HG03565 (cell line): Measurements from ENCODE around the gene CRCP.
"Not testable (repeated sequence)": the region's sequence is repeated elsewhere in the genome, so short reads cannot be mapped to it uniquely, and the experiment has no call there.

Experiments used
- ATAC-seq: cut with Tn5 transposase; IDR thresholded peaks from one replicate; pipeline ENCODE4 v1.9.1; 2021; ENCODE audit warnings: mild to moderate bottlenecking, moderate library complexity; ENCODE audit not compliant: unreplicated experiment

Gene CRCP

DNA sequence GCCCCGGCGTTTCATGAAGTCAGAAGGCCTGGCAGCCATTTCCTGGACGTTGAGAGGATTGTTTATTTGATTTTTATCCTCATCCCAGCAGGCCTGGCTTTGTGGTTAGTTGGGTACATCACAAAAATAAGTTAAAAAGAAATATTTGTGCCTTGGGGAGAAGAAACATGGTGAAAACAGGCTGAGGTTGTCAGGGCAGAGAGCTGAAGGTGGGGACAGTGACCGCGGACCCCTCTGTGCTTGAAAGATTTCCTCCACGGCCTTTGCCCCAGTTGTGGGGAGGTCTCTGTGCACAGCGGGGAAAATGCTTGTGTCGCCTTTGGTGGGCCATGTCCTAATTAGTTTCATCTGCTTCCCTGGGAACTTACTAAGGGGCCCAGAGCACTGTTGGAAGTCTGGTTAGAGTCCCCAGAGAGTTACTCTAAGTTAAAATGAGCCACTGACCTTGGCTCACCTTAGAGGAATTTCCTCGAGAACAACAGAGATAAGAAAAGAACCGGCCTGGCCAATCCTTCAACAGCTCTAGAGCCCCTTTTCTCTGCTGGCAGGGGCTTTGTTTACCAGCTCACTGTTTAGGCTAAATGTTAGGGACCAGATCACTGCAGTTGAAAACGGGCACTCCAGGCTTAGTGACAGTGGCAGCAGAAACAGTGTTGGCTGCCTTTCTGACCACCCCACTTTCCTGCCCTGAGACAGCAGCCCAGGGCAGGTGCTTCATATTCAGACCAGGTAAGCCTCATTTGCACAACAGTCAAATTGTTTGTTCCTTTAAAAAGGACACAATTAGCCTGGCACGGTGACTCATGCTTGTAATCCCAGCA, 37.9 kb downstream of the CRCP start:
- no peak for ATAC-seq

DNA sequence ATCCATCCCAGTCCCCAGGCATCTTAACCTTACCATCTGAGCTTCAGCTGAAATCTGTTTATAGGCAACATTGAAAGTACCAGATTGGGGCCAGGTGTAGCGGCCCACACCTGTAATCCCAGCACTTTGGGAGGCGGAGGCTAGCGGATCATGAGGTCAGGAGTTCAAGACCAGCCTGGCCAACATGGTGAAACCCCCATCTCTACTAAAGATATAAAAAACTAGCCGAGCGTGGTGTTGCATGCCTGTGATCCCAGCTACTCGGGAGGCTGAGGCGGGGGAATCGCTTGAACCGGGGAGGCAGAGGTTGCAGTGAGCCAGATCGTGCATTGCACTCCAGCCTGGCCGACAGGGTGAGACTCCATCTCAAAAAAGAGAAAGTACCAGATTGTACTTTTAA, 39.0 kb downstream of the CRCP start:
- ATAC-seq, result no peak

DNA sequence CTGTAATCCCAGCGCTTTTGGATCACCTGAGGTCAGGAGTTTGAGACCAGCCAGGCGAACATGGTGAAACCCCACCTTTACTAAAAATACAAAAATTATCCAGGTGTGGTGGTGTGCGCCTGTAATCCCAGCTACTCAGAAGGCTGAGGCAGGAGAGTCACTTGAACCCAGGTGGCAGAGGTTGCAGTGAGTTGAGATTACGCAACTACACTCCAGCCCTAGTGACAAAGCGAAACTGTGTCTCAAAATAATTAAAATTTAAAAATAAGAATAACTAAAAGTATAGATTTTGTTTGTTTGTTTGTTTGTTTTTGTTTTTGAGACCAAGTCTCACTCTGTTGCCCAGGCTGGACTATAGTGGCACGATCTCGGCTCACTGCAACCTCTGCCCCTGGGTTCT, 41.4 kb downstream of the CRCP start:
- not testable (repeated sequence) for ATAC-seq

DNA sequence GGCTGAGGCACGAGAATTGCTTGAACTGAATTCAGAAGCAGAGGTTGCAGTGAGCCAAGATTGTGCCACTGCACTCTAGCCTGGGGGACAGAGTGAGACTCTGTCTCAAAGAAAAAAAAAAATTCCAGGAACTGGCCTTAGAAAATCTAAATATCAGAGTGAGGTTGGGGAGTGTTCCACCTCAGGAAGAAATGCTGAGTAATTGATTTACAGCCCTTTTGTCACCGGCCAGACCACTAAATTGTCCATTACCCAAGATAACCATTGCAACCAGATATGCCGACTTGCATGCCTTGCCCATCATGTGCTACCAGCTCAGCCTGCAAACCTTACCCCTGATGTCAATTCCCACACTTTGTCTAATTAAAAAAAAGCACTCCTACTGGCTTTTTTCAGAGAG, 42.4 kb downstream of the CRCP start:
- ATAC-seq, result no peak

DNA sequence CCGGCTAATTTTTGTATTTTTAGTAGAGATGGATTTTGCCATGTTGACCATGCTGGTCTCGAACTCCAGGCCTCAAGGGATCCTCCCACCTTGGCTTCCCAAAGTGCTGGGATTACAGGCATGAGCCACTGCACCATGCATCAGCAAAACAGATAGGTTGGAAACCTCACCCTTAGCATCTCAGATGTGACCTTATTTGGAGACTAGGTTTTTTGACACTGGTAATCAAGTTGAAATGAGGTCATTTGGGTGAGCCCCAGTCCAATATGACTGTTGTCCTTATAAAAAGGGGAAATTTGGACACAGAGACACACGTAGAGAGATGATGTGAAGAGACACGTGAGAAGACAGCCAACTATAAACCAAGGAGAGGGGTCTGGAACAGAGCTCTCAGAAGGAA, 48.0 kb downstream of the CRCP start:
- no peak for ATAC-seq

DNA sequence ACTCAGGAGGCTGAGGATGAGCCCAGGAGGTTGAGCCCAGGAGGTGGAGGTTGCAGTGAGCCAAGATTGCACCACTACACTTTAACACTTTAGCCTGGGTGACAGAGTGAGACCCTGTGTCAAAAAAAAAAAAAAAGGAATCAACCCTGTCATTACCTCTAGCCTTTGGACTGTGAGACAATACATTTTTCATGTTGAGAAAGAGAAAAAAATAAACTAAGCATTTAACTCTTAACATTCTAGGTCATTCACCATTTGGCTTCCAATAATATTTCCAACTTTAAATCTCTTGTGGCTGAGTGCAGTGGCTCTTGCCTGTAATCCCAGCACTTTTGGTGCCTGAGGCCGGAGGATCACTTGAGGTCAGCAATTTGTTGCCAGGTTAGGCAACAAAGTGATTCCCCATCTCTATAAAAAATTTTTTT, 48.6 kb downstream of the CRCP start:
- no peak for ATAC-seq

DNA sequence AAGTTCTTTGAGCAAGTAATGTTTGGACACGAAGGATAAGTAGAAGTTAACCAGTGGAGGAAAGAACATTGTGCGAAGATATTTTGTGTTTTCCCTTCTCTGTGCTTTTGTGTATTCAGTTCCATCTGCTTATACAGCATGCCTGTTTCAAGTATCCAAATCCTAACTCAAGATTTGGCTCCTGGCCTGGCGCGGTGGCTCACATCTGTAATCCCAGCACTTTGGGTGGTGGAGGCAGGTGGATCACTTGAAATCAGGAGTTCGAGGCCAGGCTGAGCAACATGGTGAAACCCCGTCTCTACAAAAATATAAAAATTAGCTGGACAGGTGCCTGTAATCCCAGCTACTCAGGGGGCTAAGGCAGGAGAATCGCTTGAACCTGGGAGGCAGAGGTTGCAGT, 49.7 kb downstream of the CRCP start:
- ATAC-seq, result no peak

DNA sequence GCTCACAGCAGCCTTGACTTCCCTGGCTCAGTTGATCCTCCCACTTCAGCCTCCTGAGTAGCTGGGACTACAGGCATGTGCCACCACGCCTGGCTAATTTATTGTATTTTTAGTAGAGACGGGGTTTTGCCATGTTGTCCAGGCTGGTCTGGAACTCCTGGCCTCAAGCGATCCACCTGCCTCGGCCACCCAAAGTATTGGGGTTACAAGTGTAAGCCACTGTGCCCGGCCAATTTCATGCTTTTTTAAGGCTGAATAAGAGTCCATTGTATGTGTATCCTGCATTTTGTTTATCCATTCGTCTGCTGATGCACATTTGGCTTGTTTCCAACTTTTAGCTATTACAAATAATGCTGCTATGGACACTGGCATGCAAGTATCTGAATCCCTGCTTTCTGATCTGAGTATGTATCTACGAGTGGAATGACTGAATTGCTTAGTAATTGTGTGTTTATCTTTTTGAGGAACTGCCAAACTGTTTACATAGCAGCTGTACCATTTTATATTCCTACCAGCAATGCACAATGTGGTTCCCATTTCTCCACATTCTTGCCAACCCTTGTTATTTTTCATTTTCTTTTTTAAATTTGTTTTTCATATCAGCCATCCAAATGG, 53.2 kb downstream of the CRCP start:
- ATAC-seq, result no peak

DNA sequence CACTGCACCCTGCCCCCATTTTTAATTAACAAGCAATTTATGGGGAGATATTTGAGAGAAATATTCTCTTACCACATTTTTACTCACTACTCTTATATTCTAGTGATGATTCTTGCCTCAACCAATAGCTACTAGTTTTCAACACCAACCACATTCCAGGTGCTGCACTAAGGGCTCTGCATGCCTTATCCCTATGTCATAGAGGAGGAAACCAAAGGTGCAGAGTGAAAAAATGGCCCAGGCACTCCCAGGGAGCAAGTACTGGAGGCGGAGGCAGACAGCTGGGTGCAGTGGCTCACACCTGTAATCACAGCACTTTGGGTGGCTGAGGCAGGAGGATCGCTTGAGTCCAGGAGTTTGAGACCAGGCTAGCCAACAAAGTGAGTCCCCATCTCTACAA, 55.0 kb downstream of the CRCP start:
- no peak for ATAC-seq

DNA sequence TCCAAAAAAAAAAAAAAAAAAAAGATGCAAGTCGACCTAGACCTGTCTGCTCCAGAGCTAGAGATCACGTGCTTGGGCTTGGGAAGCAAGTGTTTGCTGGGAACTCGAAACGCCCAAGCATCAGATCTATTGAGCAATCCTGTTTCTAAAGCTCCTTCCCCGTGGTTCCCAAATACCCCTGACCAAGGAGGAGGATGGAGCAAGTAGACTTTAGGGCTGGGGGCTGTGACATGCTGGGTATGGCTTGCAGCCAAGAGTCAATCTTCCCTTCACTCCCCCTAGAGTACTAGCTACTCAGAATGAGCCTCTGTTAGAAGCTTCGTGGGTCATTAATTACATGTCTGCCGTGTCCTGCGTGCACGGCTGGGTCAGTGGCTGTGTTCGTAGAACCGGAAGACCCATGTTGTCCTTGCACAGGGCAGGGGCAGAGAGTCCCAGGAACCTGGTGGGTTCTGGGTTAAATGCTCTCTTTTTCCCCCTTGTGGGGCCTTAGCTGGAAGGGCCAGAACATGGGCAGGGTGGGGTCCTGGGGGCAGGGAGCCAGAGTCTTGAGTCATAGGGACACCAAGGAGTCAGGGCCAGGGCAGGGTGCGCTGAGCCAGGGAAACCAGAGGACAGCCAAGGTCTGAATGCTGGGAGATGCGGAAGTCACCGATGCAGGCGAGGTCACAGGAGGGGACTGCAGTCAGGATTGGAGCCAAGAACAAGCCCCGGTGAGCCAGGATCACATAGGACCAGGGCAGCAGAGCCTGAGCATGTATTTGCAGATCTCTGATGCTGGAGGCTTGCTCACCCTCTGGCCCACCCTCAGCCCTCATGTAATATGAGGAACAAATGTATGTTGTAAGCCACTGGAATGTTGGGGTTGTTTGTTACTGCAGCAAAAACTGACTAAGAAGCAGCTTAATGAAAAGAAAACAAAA, 55.9 kb downstream of the CRCP start:
- ATAC-seq, result no peak

DNA sequence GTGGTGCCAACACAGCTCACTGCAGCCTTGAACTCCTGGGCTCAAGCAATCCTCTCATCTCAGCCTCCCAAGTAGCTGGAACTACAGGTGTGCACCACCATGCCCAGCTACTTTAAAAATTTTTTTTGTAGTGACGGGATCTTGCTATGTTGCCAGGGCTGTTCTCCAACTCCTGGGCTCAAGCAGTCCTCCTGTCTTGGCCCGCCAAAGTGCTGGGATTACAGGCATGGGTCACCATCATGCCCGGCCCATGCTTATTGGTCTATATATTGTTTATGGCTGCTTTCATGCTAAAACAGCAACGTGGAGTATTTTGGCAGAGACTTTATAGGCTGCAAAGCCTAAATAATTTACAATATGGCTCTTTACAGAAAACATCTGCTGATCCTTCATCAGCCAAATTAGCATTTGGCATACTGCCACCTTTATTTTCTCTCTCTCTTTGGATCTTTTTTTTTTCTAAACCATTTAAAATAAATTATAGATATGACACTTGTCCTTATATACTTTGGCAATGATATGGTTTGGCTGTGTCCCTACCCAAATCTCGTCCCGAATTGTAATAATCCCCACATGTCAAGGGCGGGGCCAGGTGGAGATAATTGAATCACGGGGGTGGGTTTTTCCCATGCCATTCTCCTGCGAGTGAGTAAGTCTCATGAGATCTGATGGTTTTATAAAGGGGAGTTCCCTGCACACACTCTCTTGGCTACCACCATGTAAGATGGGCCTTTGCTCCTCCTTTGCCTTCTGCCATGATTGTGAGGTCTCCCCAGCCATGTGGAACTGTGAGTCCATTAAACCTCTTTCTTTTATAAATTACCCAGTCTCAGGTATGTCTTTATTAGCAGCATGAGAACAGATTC, 58.1 kb downstream of the CRCP start:
- not testable (repeated sequence) for ATAC-seq

DNA sequence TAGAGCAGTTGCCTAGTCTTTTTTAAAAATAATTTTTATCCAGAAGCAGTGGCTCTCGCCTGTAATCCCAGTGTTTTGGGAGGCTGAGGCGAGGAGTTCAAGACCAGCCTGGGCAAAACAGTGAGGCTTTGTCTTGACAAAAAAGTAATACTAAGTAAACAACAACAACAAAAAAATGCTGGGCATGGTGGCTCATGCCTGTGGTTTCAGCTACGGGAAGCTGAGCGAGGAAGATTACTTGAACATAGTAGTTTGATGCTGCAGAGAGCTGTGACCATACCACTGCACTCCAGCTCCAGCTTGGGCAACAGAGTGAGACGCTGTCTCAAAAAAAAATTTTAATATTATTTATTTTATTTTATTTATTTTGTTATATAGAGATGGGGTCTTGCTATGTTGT, 59.2 kb downstream of the CRCP start:
- ATAC-seq, result no peak

DNA sequence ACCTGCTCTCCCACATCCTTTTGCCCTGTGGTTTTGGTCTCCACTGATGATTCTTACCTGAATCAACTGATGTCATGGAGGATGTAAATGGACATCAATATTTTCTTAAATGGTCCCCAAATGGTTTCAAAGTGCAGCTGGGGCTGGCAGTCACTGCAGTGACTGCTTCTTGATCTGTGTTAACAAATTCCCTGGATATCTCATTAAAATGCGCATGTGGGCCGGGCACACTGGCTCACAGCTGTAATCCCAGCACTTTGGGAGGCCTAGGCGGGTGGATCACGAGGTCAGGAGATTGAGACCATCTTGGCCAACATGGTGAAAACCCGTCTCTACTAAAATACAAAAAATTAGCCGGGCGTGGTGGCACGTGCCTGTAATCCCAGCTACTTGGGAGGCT, 60.4 kb downstream of the CRCP start:
- ATAC-seq, result not testable (repeated sequence)

DNA sequence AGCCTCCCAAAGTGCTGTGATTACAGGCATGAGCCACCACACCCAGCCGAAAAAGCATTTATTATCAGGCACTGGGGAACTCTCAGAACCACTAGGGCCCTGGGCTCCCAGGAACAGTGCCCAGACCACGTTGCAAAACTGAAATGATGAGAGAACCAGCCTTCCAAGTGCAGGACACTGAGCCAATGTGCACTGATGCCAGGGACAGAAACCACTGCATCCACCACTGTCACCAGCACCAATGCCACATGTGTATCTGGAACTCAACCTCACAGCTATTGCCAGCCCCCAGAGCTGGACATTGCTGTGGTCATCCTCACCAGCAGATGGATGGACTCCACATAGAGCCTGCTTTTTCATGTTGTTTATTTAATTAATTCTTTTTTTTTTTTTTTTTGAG, 62.3 kb downstream of the CRCP start:
- no peak for ATAC-seq

DNA sequence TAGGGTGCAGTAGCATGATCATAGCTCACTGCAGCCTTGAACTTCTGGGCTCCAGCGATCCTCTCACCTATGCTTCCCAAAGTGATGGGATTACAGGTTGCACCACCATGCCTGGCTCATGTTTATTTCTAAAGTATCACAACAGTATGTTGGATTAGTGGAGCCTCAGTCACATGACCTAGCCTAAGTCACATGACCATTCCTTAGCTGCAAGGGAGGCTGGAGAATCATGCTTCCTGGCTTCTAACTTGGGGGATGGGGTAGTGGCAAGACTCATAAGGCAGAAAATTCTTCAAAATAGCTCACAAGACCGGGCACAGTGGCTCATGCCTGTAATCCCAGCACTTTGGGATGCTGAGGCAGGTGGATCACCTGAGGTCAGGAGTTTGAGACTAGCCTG, 63.6 kb downstream of the CRCP start:
- no peak for ATAC-seq

DNA sequence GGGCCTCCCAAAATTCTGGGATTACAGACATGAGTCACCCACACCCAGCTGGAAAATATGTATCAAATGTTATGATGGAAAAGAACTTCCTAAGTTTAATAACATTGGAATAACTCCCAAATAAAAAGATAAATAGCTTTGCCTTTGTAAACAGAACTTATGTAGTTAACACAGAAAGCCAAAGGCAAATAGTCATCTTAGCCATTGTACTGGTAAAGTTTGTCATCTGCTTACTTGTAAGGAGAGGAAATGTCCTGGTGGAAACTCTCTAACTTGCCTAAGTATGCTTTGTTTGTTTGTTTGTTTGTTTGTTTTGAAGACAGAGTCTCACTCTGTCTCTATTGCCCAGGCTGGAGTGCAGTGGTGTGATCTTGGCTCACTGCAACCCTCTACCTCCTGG, 66.7 kb downstream of the CRCP start:
- ATAC-seq, result no peak

DNA sequence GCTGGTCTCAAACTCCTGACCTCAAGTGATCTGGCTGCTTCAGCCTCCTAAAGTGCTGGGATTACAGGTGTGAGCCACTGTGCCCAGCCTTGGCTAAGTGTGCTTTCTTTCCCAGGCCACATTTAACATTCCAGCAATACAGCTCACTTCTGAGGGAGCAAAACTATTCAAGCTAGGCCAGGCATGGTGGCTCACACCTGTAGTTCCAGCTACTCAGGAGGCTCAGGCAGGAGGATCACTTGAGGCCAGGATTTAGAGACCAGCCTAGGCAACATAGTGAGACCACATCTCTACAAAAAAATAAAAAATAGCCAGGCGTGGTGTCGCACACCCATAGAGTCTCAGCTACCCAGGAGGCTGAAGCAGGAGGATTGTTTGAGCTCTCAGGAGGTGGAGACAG, 67.2 kb downstream of the CRCP start:
- no peak for ATAC-seq

DNA sequence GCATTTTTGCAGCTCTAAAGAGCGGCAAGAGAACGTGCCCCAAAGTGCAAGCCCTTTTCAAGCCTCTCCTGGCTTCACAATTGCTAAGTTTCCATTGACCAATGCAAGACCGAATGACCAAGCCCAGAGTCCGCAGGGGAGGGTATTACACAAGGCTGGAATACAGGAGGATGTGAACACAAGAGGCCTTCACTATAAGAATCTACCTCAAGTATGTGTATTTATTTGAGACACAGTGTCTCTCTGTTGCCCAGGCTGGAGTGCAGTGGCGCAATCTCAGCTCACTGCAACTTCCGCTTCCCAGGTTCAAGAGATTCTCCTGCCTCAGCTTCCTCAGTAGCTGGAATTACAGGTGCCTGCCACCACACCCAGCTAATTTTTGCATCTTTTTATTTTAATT, 68.3 kb downstream of the CRCP start:
- ATAC-seq, result no peak

DNA sequence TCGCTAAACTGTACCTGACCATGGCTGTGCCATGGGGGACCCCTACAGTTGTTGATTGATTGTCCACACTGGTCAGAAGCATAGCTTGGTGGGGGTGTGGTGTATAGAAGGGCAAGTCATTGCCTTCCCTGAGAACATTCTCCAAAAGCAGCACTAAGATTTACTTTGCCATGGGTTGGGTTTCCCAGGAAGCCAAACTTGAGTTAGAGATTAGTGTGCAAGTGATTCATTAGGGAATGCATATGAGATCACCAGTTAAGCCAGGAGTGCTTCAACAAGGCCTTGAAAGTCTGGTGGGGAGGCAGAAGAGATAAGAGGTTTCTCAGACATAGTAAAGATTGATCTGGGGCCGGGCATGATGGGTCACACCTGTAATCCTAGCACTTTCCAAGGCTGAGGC, 69.1 kb downstream of the CRCP start:
- ATAC-seq, result no peak

DNA sequence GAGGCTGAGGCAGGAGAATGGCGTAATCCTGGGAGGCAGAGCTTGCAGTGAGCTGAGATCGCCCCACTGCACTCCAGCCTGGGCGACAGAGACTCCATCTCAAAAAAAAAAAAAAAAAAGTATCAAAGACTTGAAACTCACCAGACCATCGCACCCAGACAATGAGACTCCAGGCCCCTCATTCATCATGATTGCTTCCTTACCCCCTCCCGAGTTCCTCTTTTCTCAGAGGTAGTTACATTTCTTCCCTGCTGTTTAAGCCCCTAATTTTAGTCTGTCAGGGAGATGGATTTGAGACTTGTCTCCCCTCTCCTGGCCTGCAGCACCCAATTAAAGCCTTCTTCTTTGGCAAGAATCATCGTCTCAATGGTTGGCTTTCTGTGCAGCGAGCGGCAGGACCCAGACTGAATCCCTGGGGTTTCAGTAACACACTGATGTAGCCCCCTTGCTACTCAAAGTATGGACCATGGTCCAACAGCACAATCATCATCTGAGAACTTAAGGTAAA, 71.1 kb downstream of the CRCP start:
- ATAC-seq, result no peak

DNA sequence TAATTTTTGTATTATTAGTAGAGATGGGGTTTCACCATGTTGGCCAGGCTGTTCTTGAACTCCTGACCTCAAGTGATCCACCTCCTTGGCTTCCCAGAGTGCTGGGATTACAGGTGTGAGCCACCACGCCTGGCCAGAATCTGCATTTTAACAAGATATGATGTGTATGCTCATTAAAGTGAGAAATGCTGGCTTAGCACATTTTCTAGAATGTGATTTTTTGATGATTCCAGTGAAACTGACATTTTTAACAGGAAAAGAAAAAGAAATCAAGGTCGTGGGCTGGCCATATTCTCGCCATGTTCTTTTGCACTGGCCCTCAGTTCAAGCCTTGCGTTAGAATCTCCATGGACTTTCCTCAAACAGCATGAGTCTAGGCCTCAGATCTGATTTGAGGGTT, 72.3 kb downstream of the CRCP start:
- ATAC-seq, result no peak
